ENCODE results near the gene SETX.

- TF ChIP-seq CTCF (IDR thresholded peaks at IDR 0.05; ENCODE audit: insufficient read depth, low read length, poor library complexity, severe bottlenecking) (no peak), EZH2phosphoT487 (conservative IDR thresholded peaks at IDR 0.05; ENCODE audit: low read length) (no peak)
These were observed 3.0 kb upstream of the SETX start for GRCh38 chr9:132357764-132358163.

All from SU-DHL-6 (cell line).